ENCODE data around the gene SIK2.
"Not testable (repeated sequence)": the region's sequence is repeated elsewhere in the genome, so short reads cannot be mapped to it uniquely, and the experiment has no call there.

The SIK2 gene

DNA sequence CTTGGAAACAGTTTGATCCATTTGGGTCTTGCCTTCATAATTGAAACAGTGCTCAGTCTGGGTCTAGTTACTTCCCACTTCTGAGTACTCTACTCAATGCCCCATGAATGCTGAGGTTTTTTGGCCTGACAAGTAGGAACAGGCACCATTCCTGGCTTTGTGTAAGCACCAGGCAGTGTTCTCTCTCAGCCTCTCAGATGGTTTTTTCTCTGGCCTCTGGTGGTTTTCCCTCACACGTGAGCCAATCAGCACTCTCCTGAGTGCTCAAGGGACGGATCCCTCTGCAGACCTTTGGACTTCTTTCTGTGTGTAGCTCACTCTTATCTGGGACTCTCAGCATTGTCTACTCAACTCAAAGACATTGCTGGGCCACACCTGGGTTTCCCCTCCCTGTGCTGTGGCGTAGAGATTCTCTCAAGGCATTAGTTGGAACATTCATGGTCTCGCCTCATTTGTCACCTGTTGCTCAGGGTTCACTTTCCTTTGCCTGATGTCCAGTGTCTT lies 21.3 kb downstream of the SIK2 start:
- DNase-seq (ENCODE audit: low spot score) = no peak

DNA sequence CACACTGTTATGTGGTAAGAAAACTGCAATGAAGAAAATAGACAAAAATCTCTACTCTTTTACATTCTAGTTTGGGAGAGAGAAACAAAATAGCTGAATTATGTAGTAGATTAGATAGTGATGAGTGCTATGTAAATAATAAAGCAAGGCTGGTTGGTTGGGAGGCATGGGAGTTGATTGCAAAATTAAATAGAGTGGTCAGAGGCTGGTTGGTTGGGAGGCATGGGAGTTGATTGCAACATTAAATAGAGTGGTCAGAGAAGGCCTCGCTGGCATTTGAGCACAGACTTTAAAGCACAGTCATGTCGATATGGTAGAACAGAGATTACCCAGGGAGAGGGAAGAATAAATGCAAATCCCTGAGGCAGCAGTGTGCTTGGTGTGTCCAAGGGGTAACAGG lies 22.4 kb downstream of the SIK2 start:
- DNase-seq (ENCODE audit: low spot score) = no peak

DNA sequence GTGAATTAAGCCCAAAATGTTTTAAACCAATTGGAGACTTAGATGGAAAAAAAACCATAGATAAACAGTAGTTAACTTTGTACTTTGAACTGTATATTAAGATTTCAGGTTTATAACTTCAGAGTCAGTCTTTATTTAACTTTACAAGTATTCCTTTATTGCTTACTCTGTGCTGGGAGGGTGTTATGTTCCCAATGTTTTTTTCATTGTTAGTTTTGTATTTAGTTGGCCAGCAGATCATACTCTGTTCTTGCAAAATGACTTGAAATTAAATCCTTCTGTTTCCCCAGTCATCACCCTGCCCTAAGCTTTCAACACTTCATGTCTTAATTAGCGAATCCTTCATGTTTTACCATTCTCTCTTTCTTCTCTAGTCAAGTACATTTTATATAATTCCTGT lies 25.3 kb downstream of the SIK2 start:
- no peak for DNase-seq (ENCODE audit: low spot score)

DNA sequence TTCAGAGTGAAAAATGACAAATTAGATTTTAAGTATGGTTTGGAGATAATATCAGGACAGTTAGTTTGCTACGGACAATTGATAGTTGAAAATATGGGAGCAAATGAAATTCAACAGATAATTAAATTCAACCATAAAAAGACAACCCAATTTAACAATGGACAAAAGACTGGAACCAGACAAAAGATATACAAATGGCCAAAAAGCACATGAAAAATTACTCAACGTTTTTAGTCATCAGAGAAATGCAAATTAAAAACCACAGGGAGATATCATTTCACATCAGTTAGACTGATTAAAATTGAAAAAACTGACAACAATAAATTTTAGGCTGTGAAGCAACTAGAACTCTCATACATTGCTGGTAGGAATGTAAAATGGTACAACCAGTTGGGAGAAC lies 27.2 kb downstream of the SIK2 start:
- DNase-seq (ENCODE audit: low spot score) = peak; percentile 22

DNA sequence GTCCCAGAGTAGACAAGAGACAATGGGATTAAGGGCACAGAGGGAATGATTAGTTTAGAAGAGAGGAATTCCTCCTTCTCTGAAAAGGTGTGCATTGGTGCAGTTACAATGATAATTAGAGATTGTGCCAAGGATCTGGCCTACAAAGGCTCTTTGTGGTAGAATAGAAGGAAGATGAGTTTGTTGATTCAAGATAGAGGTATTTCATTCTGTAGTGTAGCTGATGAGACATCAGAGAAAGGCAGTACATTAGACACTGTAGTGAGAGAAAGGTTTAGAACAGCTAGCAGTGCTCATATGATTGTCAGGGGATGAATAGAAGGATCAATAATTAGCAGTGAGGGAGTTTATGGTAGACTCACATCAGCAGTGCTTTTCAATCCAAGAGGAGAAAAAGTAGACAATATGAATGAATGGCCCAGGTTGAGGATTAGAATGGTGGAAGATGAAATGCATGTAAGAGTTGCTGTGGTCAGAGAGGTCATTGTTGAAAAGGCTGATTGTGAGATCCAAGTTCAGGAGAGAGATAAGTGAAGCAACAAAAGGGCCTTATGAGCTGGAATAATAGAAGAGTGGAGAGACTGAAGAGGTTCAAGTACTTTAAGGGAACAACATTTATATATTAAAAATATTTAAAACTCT lies 28.9 kb downstream of the SIK2 start:
- no peak for DNase-seq (ENCODE audit: low spot score)

DNA sequence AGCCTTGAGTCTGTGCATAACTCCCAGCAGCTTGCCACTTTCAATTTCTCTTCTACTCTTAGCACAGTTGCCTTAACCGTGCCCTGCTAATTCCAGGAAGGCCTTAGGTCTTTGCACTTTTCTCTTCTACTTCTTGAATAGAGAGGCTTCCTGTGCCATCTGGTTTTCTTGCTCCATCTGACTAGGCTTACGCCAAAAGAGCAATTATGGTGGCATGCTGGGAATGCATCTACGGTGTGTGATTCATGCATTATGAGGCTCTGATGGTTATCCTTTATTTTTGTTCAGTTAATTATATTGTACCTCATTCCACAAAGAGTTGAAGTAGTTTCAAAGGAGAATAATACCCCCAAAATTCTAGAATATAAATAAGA lies 29.4 kb downstream of the SIK2 start:
- DNase-seq (ENCODE audit: low spot score) = no peak

DNA sequence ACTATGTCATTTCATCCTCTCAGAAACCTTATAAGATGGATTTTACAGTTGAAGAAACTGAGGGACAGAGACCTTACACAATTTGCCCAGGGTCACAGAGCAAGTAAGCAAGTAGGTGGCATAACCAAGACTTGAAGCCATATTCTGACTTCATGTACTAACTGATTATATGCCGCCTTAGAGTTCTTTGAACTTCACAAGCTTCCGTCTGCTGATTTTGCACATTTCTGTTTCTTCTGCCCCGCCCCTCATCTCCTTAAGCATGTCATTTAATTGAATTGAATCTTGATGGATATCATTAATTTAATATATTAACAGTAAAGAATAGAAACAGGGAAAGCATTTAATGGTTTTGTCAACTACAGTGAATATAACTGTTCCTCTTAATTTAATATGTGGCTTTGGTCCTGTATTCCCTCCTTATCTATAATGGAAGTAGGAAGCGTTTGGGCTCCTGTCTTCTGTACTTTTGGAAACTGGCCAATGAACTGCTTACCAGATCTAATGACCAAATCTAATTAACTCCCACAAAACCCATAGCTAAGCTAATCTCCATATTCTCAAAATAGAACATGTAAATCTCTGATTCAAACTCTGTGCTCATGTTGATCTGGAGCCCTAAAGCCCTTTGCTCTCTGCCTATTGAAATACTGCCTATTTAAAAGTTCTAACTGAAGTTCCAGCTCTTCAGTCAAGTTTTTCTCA lies 30.4 kb downstream of the SIK2 start:
- no peak for DNase-seq (ENCODE audit: low spot score)

DNA sequence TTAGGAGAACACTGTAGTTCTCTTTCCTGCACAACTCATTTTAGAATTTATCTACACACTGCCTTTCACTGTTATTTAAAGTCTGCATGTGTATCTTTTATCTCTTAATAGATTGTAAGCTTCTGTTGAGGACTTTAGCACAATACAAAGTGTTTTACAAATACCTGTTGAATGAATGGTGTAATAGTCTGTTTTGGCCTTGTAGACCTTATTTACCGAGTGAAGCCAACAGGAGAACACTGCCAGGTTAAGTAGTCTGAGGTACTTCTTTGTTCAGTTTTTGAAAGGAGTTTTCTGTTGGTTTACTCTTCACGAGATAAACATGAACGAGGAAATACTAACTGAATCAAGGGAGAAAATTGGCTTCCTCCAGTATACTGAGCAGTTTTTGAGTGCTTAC lies 31.0 kb downstream of the SIK2 start:
- DNase-seq (ENCODE audit: low spot score) = no peak

DNA sequence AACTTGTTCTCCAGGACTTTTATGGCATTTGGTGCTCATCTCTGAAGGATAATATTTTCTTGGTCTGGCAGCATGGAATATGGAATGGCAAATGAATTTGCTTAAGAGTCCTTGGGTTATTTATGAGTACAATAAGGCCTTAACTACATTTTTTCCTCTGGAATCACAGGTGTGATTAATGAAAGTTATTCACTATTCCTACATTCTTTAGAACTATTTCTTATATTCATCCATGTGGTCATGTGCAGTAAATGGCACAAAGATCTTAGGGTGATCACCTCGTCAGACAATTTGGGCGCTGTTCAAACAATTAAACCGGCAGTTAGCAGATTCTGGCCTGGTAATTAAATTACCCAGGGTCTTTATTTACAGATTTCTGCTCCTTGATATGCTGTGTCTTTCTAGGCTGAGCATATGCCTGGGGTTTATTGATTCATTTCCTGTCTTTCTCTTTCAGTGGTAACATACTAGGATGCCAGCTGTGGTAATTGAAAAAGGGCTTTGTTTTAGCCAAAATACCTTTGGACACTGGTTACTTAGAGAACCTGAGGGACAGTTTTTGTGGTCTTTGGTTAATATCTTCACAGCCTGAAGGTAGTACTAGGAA lies 31.6 kb downstream of the SIK2 start:
- DNase-seq (ENCODE audit: low spot score) = peak; percentile 5

DNA sequence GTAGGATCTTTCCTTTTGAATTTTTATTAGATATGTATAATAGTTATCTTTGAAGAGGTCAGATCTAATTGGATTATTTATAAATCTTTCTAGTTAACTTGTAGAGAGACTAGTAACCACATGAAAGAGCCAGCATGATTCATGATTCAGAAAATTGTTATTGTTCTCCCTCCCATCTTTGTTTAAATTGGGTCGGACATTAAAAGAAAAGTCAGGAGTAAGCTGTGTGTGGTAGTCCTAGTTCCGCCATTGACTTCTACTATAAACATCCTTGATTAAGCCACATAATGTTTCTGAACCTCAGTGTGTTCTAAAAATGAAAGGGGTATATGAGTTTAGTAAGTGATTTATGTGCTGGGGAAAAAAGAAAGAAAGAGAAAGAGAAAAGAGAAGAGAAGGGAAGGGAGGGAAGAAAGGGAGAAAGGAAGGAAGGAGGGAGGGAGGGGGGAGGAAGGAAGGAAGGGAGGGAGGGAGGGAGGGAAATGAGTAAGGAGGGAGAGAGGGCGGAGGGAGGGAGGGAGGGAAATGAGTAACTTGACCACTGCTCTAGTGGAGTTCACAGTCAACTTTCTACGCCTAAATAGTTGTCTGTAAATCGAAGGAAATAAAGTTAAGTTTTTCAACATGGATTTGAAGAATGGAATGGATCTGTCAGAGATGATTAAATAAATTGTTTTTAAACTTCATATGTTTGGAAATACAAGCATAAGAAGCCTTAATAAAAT lies 32.9 kb downstream of the SIK2 start:
- DNase-seq (ENCODE audit: low spot score) = no peak

DNA sequence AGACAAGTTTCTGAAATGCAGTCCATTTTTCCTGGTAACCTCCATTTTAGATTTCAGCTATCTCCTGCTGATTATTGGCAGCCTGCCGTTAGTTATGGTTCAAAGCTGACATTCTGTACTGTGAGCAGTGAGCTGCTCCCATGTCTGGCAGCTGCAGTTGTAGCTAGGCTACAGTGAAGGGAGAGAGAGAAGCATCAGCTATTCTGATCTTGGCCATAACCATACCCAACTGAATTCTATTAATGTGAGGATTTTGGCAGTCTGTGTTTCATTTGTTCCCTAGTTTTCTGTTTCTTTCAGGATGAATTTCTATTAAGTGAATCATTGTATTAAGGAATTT lies 33.4 kb downstream of the SIK2 start:
- DNase-seq (ENCODE audit: low spot score) = peak; percentile 3

DNA sequence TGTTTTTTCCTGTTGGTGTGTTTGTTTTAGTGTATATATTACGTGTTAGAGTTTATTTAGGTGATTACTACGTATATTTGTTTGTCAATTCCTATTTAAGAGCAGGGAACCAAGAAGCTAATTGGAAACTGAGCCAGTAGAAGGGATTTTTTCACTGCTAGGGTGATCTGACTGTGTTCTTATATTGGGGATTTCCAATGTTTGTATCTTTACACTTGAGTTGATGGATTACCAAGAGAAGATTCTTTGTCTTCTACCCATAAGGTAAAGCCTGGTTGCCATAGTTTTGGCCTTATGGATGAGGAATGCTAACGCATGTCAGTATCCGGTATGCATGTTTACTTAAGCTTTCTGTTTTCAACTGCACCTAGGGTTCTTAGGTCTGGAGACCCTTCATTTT lies 35.6 kb downstream of the SIK2 start:
- DNase-seq (ENCODE audit: low spot score) = no peak

DNA sequence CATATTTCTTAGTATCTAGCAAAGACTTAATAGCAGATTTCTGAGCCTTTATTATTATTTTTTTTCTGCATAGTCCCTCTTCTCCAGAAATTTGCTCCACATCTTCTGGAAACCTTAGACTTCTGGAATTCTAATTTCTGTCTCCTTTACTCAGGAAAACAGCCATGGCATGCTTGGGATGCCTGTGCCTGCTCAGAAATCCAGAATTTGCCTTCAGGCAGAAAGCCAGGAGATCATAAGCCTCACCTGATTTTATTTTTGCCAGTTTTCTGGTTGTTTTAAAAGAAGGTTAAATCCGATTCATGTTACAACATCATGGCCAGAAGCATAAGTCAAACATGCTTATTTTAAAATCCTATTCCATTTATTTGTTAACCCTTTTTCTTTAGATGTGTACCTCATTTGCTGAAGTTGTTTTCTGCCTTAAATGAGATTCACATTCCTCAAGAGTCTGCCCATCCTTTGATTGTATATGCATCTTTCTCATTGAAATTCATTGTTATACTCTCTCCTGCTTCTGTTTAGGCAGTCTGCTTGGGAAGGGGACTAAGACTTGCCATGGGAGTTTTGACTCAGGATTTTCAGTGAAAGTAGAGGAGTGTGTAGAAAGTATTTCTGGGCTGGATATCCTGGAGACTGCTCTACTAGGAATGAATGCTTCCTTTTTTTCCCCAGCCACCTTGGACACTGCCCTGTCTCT lies 37.1 kb downstream of the SIK2 start:
- DNase-seq (ENCODE audit: low spot score) = no peak

DNA sequence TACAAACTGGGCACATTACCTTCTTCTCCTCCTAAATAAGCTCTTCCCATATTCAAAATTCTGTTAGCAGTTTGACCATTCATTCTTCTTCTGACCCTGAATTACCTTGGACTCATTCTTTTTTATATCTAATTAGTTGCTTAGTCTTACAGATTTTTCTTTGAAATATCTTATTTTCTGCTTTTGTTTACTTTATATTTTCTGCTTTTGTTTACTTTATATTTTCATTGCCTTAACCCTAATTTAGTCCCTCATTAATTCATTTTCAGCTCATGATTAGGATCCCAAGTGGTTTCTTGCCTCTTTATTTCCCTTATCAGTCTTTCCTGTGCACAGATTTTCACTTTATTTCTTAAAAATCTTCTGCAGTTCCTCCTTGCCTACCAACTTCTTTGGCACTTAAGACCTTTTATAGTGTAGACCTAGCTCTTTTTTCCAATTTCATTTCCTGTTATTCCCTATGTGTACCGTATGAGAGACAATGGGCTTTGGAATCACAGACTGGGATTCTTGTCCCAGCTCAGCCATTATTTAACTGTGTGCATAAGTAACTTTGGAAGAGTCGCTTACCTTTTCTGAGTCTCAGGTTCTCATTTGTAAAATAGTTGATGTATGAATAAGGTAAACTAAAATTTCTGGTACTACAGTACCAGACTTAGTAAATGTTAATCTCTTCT lies 39.2 kb downstream of the SIK2 start:
- no peak for DNase-seq (ENCODE audit: low spot score)

DNA sequence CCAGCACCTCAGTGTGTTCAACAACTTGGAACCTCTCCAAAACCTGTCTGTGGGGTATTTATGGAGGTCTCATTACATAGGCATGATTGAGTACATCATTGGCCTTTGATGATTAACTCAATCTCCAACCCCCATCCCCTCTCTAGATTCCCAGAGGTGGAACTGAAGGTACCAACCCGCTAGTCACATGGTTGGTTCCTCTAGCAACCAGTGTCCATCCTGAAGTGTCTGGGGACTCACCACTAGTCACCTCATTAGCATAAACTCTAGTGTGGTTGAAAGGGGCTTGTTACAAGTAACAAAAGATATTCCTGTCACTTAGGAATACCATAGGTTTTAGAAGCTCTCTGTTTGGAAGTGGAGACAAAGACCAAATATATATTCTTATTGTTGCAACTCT lies 40.3 kb downstream of the SIK2 start:
- DNase-seq (ENCODE audit: low spot score) = no peak

DNA sequence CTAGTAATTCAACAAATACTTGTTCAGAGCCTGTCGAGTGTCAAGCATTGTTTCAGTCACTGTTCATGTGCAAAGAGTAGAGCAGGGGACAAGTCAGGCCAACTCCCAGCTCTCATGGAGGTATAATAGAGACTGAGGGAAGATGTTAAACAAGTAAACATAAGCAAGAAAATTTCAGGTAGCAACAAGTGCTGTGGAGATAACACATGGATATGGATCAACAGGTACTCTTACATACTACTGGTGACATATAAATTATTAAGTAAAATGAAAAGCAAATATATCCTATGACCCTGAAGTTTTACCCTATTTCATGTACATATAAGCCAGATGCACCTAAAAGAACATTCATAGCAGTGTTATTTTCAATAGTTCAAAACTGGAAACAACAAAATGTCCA lies 42.7 kb downstream of the SIK2 start:
- no peak for DNase-seq (ENCODE audit: low spot score)

DNA sequence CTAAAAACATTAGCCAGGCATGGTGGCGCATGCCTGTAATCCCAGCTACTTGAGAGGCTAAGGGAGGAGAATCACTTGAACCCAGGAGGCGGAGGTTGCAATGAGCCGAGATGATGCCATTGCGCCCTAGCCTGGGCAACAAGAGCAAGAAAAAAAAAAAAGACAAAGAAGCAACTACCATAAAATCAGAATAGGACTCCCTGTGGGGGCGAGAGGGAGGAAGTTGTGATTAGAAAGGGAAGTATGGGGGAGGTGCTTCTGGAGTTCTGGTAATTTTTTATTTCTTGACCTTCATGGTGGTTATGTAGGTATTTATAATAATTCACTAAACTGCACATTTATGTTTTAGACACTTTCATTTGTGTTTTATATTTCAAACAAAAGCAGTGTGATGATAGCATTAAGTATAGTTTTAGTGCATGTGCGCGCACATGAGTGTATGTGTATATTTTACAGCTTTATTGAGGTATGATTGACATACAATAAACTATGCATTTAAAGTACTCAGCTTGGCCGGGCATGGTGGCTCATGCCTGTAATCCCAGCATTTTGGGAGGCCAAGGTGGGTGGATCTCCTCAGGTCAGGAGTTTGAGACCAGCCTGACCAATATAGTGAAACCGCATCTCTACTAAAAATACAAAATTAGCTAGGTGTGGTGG lies 43.5 kb downstream of the SIK2 start:
- DNase-seq (ENCODE audit: low spot score) = no peak

DNA sequence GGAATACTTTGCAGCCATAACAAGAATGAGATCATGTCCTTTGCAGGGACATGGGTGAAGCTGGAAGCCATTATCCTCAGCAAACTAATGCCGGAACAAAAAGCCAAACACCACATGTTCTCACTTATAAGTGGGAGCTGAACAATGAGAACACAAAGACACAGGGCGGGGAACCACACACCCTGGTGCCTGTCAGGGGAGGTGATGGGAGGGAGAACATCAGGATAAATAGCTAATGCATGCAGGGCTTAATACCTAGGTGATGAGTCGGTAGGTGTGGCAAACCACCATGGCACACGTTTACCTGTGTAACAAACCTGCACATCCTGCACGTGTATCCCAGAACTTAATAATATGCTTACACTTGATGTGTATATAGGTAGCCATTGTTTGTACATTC lies 49.1 kb downstream of the SIK2 start:
- not testable (repeated sequence) for DNase-seq (ENCODE audit: low spot score)

DNA sequence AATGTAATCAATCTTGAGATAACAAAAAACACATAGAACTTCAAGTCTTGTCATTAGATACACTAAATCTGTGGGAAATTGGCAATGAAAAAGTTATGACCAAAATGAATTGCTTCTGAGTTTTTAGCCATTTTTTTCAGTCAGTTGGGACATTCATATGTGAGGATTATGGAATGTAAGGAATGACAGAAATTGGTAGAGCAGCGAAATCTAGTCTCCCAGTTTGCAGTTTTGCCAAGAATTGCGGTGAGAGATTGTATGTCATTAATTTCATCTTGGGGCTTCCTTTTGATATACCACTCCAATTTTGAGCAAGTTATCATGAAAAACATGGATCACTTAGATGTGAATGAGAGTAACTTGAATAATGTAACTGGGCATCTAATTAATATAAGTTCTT lies 49.9 kb downstream of the SIK2 start:
- DNase-seq (ENCODE audit: low spot score) = no peak

DNA sequence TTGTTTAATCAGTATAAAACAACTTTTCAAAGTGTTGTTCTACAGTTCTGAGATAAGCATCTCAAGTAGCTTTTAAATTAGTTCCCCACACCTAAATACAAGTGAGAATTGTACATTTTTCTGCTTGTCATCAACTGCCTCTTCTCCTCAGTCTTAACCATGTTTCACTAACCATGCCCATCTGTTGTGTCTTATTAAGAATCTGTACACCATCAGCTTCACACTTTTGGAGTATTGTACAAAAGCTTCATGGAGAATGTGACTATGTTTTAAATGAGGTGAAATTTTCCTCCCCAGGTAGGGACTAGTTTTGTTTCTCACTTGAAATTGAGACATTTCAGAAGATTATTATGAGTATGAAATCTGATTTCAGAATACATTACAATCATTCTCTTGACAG lies 52.4 kb downstream of the SIK2 start:
- no peak for DNase-seq (ENCODE audit: low spot score)

DNA sequence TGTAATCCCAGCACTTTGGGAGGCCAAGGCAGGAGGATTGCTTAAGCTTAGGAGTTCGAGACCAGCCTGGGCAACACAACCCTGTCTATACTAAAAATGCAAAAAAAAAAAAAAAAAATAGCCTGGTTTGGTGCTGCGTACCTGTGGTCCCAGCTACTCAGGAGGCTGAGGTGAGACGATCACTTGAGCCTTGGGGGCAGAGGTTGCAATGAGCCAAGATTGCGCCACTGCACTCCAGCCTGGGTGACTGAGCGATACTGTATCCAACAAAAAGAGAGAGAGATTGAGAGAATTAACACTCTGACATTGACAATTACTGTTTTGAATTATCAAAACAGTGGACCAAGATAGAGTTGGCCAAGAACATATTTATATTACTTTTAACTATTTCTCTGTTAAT lies 53.7 kb downstream of the SIK2 start:
- DNase-seq (ENCODE audit: low spot score) = no peak

Measured in SK-N-DZ (cell line).